Fibroblast of villous mesenchyme (primary cell): ENCODE measurements around the gene RPL28. TPM values are rescaled to one million over a fixed set of nuclear protein-coding genes. Genes with fewer than 3 reads are reported as not detected.

ENCODE experiments used
- DNase-seq: peaks from one replicate; pipeline ENCODE4 v3.0.0-alpha.2; 2010; ENCODE audit warnings: low read depth
- H3K4me3 ChIP-seq: 2 replicates; pipeline ENCODE4 v1.5.1; 2011; ENCODE audit warnings: low read depth, mild to moderate bottlenecking, low read length
- CTCF ChIP-seq: IDR thresholded peaks from 2 replicates; pipeline ENCODE4 v1.5.1; 2012; ENCODE audit warnings: low read depth, mild to moderate bottlenecking, low read length; ENCODE audit not compliant: insufficient read depth
- total RNA-seq: library from RNA; depleted of rRNA; stranded (reverse); fragments of >200 nt; gene quantifications from 2 replicates; pipeline ENCODE4 v1.2.3, GENCODE V29; 2012

RPL28 gene
- total RNA-seq, 1 donor = 124 TPM

GRCh38 chr19:55440411-55441105 lies 54.8 kb downstream of the RPL28 start:
- DNase-seq = no peak
- no peak for TF ChIP-seq CTCF
- no peak overlapping the region for H3K4me3 ChIP-seq

GRCh38 chr19:55441319-55441691 lies 55.6 kb downstream of the RPL28 start:
- DNase-seq = no peak
- no peak for TF ChIP-seq CTCF
- no peak overlapping the region for H3K4me3 ChIP-seq

- DNase-seq = no peak
- no peak overlapping the region for H3K4me3 ChIP-seq
- TF ChIP-seq CTCF = no peak
These were observed 56.1 kb downstream of the RPL28 start for GRCh38 chr19:55441692-55442321.

- DNase-seq = no peak
- TF ChIP-seq CTCF = no peak
- H3K4me3 ChIP-seq = no peak overlapping the region
These were observed 56.7 kb downstream of the RPL28 start for GRCh38 chr19:55442372-55442961.

- DNase-seq = no peak
- no peak for TF ChIP-seq CTCF
- H3K4me3 ChIP-seq = no peak within 1 kb of the TSS
These were observed 57.5 kb downstream of the RPL28 start, which contains the start of gene SHISA7 for GRCh38 chr19:55443045-55443823. Gene SHISA7 (minus strand): TSS chr19:55443300. CDS start chr19:55442863, 437 bp downstream.

- TF ChIP-seq CTCF = no peak
- no peak for DNase-seq
- H3K4me3 ChIP-seq = no peak overlapping the region
These were observed 58.2 kb downstream of the RPL28 start for GRCh38 chr19:55443824-55444480.
